BE2C (cell line): ENCODE data around the gene FMC1.
A peak's percentile ranks its signal among the peaks of the same experiment; 100 is the strongest.
"Not testable (repeated sequence)": the region's sequence is repeated elsewhere in the genome, so short reads cannot be mapped to it uniquely, and the experiment has no call there.

Source experiments
- DNase-seq: peaks from one replicate; pipeline ENCODE4 v3.0.0-alpha.2; 2020
- H3K27me3 ChIP-seq: fragments of 250-450 bp; sonication (Bioruptor Pico); 2 replicates; pipeline ENCODE4 v1.5.1; 2020; ENCODE audit warnings: mild to moderate bottlenecking
- H3K36me3 ChIP-seq: fragments of 250-450 bp; sonication (Bioruptor Pico); 2 replicates; pipeline ENCODE4 v1.5.1; 2020; ENCODE audit warnings: mild to moderate bottlenecking
- H3K4me1 ChIP-seq: fragments of 250-450 bp; sonication (Bioruptor Pico); 2 replicates; pipeline ENCODE4 v1.5.1; 2020
- H3K4me3 ChIP-seq: 2 replicates; pipeline ENCODE4 v1.5.1; 2011; ENCODE audit warnings: low read depth, low read length
- H3K9me3 ChIP-seq: fragments of 250-450 bp; sonication (Bioruptor Pico); 2 replicates; pipeline ENCODE4 v1.5.1; 2020
- TF ChIP-seq, protein P1 (sequence below): IDR thresholded peaks from 2 replicates; pipeline ENCODE4 v1.5.1; 2012; ENCODE audit warnings: mild to moderate bottlenecking, low read depth, low read length

FMC1 gene

DNA sequence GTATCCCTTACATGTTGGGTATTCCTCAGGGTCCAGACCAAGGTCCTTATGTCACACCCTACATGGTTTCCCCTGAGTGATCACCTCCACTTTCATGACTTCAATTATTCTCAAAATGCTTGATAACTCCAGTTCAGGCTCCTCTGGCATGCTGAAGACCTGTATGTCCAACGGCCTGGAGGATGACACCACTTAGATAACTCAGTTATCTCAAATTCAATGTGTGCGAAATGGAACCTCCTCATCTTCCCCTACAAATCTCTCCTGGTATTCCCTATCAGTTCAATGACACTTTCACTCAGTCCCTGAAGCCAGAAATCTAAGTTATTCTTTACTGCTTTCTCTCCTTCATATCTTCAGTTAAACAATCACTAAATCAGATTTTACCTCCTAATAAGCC is 9.9 kb downstream of the FMC1 start:
- H3K9me3 ChIP-seq = no peaks in the 10 kb centered on the region
- TF ChIP-seq, protein P1, sequence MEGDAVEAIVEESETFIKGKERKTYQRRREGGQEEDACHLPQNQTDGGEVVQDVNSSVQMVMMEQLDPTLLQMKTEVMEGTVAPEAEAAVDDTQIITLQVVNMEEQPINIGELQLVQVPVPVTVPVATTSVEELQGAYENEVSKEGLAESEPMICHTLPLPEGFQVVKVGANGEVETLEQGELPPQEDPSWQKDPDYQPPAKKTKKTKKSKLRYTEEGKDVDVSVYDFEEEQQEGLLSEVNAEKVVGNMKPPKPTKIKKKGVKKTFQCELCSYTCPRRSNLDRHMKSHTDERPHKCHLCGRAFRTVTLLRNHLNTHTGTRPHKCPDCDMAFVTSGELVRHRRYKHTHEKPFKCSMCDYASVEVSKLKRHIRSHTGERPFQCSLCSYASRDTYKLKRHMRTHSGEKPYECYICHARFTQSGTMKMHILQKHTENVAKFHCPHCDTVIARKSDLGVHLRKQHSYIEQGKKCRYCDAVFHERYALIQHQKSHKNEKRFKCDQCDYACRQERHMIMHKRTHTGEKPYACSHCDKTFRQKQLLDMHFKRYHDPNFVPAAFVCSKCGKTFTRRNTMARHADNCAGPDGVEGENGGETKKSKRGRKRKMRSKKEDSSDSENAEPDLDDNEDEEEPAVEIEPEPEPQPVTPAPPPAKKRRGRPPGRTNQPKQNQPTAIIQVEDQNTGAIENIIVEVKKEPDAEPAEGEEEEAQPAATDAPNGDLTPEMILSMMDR = no peak
- peaks cover 15% of the 10 kb centered on the region for H3K36me3 ChIP-seq
- no peaks in the 10 kb centered on the region for H3K27me3 ChIP-seq
- no peak for DNase-seq
- no peak overlapping the region for H3K4me3 ChIP-seq
- no peaks in the 10 kb centered on the region for H3K4me1 ChIP-seq

DNA sequence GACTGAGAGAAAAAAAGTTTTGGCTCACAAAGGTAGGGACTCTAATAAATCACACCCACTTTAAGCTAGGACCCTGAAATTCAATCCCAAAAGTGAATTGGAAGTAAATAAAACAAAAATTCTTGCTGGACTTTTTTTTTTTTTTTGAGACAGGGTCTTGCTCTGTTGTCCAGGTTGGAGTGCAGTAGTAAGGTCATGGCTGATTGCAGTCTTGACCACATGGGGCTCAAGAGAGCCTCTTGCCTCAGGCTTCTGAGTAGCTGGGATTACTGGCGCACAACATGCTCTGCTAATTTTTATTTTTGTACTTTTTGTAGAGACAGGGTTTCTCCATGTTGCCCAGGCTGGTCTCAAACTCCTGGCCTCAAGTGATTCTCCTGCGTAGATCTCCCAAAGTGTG is 13.6 kb downstream of the FMC1 start:
- H3K9me3 ChIP-seq = no peaks in the 10 kb centered on the region; the same call in 1 of the 2 replicates
- no peak for DNase-seq
- peaks cover 6% of the 10 kb centered on the region; the same call in 1 of the 2 replicates for H3K36me3 ChIP-seq
- H3K4me1 ChIP-seq = no peaks in the 10 kb centered on the region
- H3K27me3 ChIP-seq = no peaks in the 10 kb centered on the region
- TF ChIP-seq, protein P1 = no peak
- H3K4me3 ChIP-seq = no peak overlapping the region

DNA sequence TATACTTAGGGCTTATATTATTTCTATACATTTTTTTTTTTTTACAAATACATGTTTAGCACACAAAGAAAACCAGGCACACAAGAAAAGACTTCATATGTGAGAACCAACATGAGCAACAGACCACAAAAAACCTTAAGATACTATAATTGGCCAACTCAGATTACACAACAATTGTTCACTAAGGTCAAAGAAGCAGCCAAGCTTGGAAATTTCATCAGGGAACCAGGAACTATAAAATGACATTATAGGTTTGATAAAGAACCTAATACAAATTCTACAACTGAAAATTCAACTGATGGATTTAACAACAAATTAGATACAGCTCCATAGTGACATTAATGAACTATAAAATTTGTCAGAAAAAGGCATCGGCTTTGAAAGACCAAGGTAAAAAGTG is 14.2 kb downstream of the FMC1 start:
- H3K27me3 ChIP-seq = no peaks in the 10 kb centered on the region
- H3K4me3 ChIP-seq = no peak overlapping the region
- peaks cover 6% of the 10 kb centered on the region; the same call in 1 of the 2 replicates for H3K36me3 ChIP-seq
- no peaks in the 10 kb centered on the region for H3K4me1 ChIP-seq
- no peak for DNase-seq
- TF ChIP-seq, protein P1 = no peak
- no peaks in the 10 kb centered on the region; the same call in 1 of the 2 replicates for H3K9me3 ChIP-seq

DNA sequence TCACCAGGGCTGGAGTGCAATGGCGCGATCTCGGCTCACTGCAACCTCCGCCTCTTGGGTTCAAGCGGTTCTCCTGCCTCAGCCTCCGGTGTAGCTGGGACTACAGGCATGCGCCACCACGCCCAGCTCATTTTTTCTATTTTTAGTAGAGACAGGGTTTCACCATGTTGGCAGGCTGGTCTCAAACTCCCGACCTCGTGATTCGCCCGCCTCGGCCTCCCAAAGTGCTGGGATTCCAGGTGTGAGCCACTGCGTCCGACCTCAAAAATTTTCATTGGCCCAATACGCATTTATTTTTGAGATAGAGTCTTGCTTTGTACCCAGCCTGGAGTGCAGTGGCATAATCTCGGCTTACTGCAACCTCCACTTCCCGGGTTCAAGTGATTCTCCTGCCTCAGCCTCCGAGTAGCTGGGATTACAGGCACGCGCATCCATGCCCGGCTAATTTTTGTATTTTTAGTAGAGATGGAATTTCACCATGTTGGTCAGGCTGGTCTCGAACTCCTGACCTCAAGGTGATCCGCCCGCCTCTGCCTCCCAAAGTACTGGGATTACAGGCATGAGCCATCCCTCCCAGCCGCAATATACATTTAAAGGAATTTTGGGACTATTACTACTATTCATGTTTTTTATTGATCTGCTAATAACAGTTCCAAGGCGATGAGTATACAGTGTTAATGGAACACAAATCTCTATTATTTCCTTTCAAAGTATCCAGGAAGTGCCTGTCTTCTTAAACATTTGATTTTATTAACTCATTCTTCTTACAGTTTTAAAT is 16.8 kb downstream of the FMC1 start:
- not testable (repeated sequence) for H3K9me3 ChIP-seq, DNase-seq, H3K4me1 ChIP-seq, H3K36me3 ChIP-seq, H3K27me3 ChIP-seq
- peak overlapping the region; percentile 80 for H3K4me3 ChIP-seq

DNA sequence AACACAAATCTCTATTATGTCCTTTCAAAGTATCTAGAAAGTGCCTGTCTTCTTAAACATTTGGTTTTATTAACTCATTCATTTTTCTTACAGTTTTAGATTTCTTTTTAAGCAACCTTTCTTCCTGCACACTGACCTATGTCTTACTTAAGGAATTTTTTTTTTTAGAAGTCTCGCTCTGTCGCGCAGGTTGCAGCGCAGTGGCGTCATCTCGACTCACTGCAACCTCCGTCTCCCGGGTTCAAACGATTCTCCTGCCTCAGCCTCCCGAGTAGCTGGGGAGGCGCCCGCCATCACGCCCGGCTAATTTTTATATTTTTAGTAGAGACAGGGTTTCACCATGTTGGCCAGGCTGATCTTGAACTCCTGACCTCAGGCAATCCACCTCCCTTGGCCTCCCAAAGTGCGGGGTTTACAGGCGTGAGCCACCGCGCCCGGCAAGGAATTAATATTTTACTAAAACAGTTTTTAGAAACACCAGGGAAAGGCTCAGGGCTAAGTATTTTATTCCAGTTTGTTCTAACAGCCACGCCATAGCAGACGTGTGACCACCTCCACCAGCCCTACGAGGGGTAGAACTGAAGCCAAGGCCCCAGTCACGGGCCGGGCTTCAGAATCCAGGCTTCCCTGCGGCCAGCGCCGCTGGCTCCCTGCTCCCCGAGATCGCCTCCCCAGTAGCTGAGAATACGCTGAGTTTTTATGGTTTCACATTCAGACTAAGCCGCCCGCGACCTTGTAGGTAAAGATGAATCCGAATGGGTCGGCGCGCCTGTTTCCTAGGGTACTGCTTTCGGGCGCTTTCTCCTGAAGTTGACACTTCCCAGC is 17.6 kb downstream of the FMC1 start:
- Histone ChIP-seq H3K27me3 (no peaks in the 10 kb centered on the region), H3K9me3 (no peaks in the 10 kb centered on the region; the same call in 1 of the 2 replicates), H3K4me3 (peak overlapping the region; percentile 80), H3K36me3 (peaks cover 8% of the 10 kb centered on the region; the same call in 1 of the 2 replicates), H3K4me1 (no peaks in the 10 kb centered on the region)
- no peak for DNase-seq
- TF ChIP-seq, protein P1 = no peak

DNA sequence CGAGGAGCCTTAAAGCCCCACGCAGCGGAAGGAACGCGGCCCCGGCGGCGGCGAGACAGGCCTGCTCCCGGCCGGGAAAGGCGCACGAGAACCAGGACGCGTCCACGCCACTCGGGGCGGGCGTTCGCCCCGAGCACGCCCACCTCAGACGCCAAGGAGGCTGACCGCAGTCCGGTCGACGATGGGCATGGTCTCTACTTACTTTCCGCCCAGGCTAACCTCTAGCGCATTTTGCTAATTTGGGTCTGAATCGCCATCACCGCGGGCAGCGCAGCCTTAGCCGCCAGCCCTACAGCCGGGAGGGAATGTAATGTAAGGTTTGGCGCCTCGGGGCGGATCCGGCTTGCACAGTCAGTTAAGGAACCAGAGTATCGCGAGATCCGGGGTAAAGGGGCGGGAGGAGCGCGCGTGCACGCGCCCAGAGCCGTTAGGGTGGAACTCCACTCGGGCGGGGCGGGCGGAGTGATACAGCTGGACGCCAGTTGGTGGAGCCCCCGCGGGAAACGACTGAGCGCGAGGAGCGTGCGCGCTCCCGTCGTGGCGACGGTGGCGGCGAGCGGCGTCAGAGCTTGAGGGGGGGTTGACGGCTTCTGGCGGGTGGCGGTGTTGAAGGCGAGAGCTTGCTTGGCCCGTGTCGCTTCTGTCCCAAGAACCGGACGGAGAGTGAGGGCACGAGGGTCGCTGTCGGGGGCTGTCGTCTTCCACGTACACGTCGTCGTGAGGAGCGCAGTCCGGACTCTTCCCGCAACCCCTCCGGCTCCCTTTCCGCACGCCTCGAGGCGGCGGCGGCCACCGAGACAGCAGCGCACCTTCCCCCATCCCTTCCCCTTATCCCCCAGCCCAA is 18.5 kb downstream of the FMC1 start, which contains the start of gene LUC7L2:
Gene LUC7L2, plus strand, starts transcription at position 529 of the 844 bp plus-strand sequence. CDS start 368 bp downstream, outside the sequence.
- Histone ChIP-seq H3K4me3 (peak within 1 kb of the TSS; percentile 80), H3K36me3 (peaks cover 8% of the 10 kb centered on the region), H3K4me1 (no peaks in the 10 kb centered on the region), H3K9me3 (no peaks in the 10 kb centered on the region; the same call in 1 of the 2 replicates), H3K27me3 (no peaks in the 10 kb centered on the region)
- TF ChIP-seq, protein P1 = no peak
- peak; percentile 100 for DNase-seq
